Measurements from ENCODE around the gene CDHR5. TPM values are rescaled to one million over a fixed set of nuclear protein-coding genes. Genes with fewer than 3 reads are reported as not detected.

CDHR5 gene
- polyA plus RNA-seq, 2 donors, result 0.02 to 0.08 TPM

GRCh38 chr11:605286-606129, 19.2 kb downstream of the CDHR5 start:
- Histone ChIP-seq H3K27me3 (ENCODE audit: control insufficient read depth in 1 of 2, insufficient read depth in 2 of 2, low read length in 2 of 2) (no peaks in the 10 kb centered on the region), H3K27ac (ENCODE audit: low read depth in 2 of 2, low read length in 1 of 2) (peak overlapping the region; percentile 23 to 65), H3K36me3 (ENCODE audit: control insufficient read depth in 2 of 2, insufficient read depth in 2 of 2, low read length in 1 of 2) (peaks cover 28 to 78% of the 10 kb centered on the region in 2 donors), H3K4me1 (ENCODE audit: control insufficient read depth in 2 of 2, insufficient read depth in 2 of 2, low read length in 1 of 2) (peaks cover 0 to 11% of the 10 kb centered on the region in 2 donors), H3K9me3 (ENCODE audit: control insufficient read depth in 2 of 2, insufficient read depth in 1 of 2, low read depth in 1 of 2, low read length in 1 of 2) (no peaks in the 10 kb centered on the region), H3K4me3 (ENCODE audit: low read depth in 1 of 2, low read length in 2 of 2) (no peak overlapping the region)
- WGBS, 2 donors, result 89 to 90% methylated on average over 33 of the region's 33 CpGs

GRCh38 chr11:603154-603553, 21.6 kb downstream of the CDHR5 start:
- H3K4me1 ChIP-seq (ENCODE audit: control insufficient read depth in 2 of 2, insufficient read depth in 2 of 2, low read length in 1 of 2), result peaks cover 0 to 11% of the 10 kb centered on the region in 2 donors
- 91 to 92% methylated on average over 13 of the region's 13 CpGs for WGBS, 2 donors
- no peak overlapping the region for H3K27ac ChIP-seq (ENCODE audit: low read depth in 2 of 2, low read length in 1 of 2)
- H3K36me3 ChIP-seq (ENCODE audit: control insufficient read depth in 2 of 2, insufficient read depth in 2 of 2, low read length in 1 of 2), result peaks cover 28 to 72% of the 10 kb centered on the region in 2 donors
- no peaks in the 10 kb centered on the region for H3K27me3 ChIP-seq (ENCODE audit: control insufficient read depth in 1 of 2, insufficient read depth in 2 of 2, low read length in 2 of 2)
- no peaks in the 10 kb centered on the region for H3K9me3 ChIP-seq (ENCODE audit: control insufficient read depth in 2 of 2, insufficient read depth in 1 of 2, low read depth in 1 of 2, low read length in 1 of 2)
- H3K4me3 ChIP-seq (ENCODE audit: low read depth in 1 of 2, low read length in 2 of 2), result no peak overlapping the region

GRCh38 chr11:601573-602245, 23.0 kb downstream of the CDHR5 start:
- no peaks in the 10 kb centered on the region for H3K9me3 ChIP-seq (ENCODE audit: control insufficient read depth in 2 of 2, insufficient read depth in 1 of 2, low read depth in 1 of 2, low read length in 1 of 2)
- H3K27me3 ChIP-seq (ENCODE audit: control insufficient read depth in 1 of 2, insufficient read depth in 2 of 2, low read length in 2 of 2), result no peaks in the 10 kb centered on the region
- 93 to 94% methylated on average over 23 of the region's 23 CpGs for WGBS, 2 donors
- H3K4me1 ChIP-seq (ENCODE audit: control insufficient read depth in 2 of 2, insufficient read depth in 2 of 2, low read length in 1 of 2), result peaks cover 0 to 11% of the 10 kb centered on the region in 2 donors
- peaks cover 28 to 71% of the 10 kb centered on the region in 2 donors for H3K36me3 ChIP-seq (ENCODE audit: control insufficient read depth in 2 of 2, insufficient read depth in 2 of 2, low read length in 1 of 2)
- no peak overlapping the region for H3K27ac ChIP-seq (ENCODE audit: low read depth in 2 of 2, low read length in 1 of 2)
- no peak overlapping the region for H3K4me3 ChIP-seq (ENCODE audit: low read depth in 1 of 2, low read length in 2 of 2)

GRCh38 chr11:598005-598680, 26.6 kb downstream of the CDHR5 start:
- Histone ChIP-seq H3K4me1 (ENCODE audit: control insufficient read depth in 2 of 2, insufficient read depth in 2 of 2, low read length in 1 of 2) (no peaks in the 10 kb centered on the region), H3K27ac (ENCODE audit: low read depth in 2 of 2, low read length in 1 of 2) (no peak overlapping the region), H3K36me3 (ENCODE audit: control insufficient read depth in 2 of 2, insufficient read depth in 2 of 2, low read length in 1 of 2) (peaks cover 31 to 71% of the 10 kb centered on the region in 2 donors), H3K4me3 (ENCODE audit: low read depth in 1 of 2, low read length in 2 of 2) (no peak overlapping the region), H3K9me3 (ENCODE audit: control insufficient read depth in 2 of 2, insufficient read depth in 1 of 2, low read depth in 1 of 2, low read length in 1 of 2) (no peaks in the 10 kb centered on the region), H3K27me3 (ENCODE audit: control insufficient read depth in 1 of 2, insufficient read depth in 2 of 2, low read length in 2 of 2) (no peaks in the 10 kb centered on the region)
- 93 to 94% methylated on average over 29 to 30 of the region's 30 CpGs for WGBS, 2 donors

- WGBS, 2 donors, result 90 to 93% methylated on average over 28 to 29 of the region's 29 CpGs
- no peaks in the 10 kb centered on the region for H3K9me3 ChIP-seq (ENCODE audit: control insufficient read depth in 2 of 2, insufficient read depth in 1 of 2, low read depth in 1 of 2, low read length in 1 of 2)
- H3K36me3 ChIP-seq (ENCODE audit: control insufficient read depth in 2 of 2, insufficient read depth in 2 of 2, low read length in 1 of 2), result peaks cover 34 to 76% of the 10 kb centered on the region in 2 donors
These were observed 27.5 kb downstream of the CDHR5 start for GRCh38 chr11:597166-597725.

GRCh38 chr11:596374-596773, 28.4 kb downstream of the CDHR5 start:
- no peaks in the 10 kb centered on the region for H3K27me3 ChIP-seq (ENCODE audit: control insufficient read depth in 1 of 2, insufficient read depth in 2 of 2, low read length in 2 of 2)
- peaks cover 32 to 72% of the 10 kb centered on the region in 2 donors for H3K36me3 ChIP-seq (ENCODE audit: control insufficient read depth in 2 of 2, insufficient read depth in 2 of 2, low read length in 1 of 2)
- 86 to 87% methylated on average over 10 of the region's 10 CpGs for WGBS, 2 donors
- no peaks in the 10 kb centered on the region for H3K9me3 ChIP-seq (ENCODE audit: control insufficient read depth in 2 of 2, insufficient read depth in 1 of 2, low read depth in 1 of 2, low read length in 1 of 2)
- no peak overlapping the region for H3K27ac ChIP-seq (ENCODE audit: low read depth in 2 of 2, low read length in 1 of 2)
- H3K4me1 ChIP-seq (ENCODE audit: control insufficient read depth in 2 of 2, insufficient read depth in 2 of 2, low read length in 1 of 2), result no peaks in the 10 kb centered on the region
- H3K4me3 ChIP-seq (ENCODE audit: low read depth in 1 of 2, low read length in 2 of 2), result no peak overlapping the region

More at GRCh38 chr11:597166-597725, 27.5 kb downstream of the CDHR5 start:
- H3K4me3 ChIP-seq (ENCODE audit: low read depth in 1 of 2, low read length in 2 of 2), result no peak overlapping the region
- H3K27me3 ChIP-seq (ENCODE audit: control insufficient read depth in 1 of 2, insufficient read depth in 2 of 2, low read length in 2 of 2), result no peaks in the 10 kb centered on the region
- H3K4me1 ChIP-seq (ENCODE audit: control insufficient read depth in 2 of 2, insufficient read depth in 2 of 2, low read length in 1 of 2), result no peaks in the 10 kb centered on the region
- no peak overlapping the region for H3K27ac ChIP-seq (ENCODE audit: low read depth in 2 of 2, low read length in 1 of 2)

GRCh38 chr11:595400-595799, 29.4 kb downstream of the CDHR5 start:
- Histone ChIP-seq H3K27me3 (ENCODE audit: control insufficient read depth in 1 of 2, insufficient read depth in 2 of 2, low read length in 2 of 2) (no peaks in the 10 kb centered on the region), H3K36me3 (ENCODE audit: control insufficient read depth in 2 of 2, insufficient read depth in 2 of 2, low read length in 1 of 2) (peaks cover 30 to 73% of the 10 kb centered on the region in 2 donors), H3K9me3 (ENCODE audit: control insufficient read depth in 2 of 2, insufficient read depth in 1 of 2, low read depth in 1 of 2, low read length in 1 of 2) (no peaks in the 10 kb centered on the region), H3K4me3 (ENCODE audit: low read depth in 1 of 2, low read length in 2 of 2) (no peak overlapping the region), H3K4me1 (ENCODE audit: control insufficient read depth in 2 of 2, insufficient read depth in 2 of 2, low read length in 1 of 2) (no peaks in the 10 kb centered on the region), H3K27ac (ENCODE audit: low read depth in 2 of 2, low read length in 1 of 2) (no peak overlapping the region)
- 90 to 93% methylated on average over 10 of the region's 10 CpGs for WGBS, 2 donors

- no peaks in the 10 kb centered on the region for H3K27me3 ChIP-seq (ENCODE audit: control insufficient read depth in 1 of 2, insufficient read depth in 2 of 2, low read length in 2 of 2)
- 92 to 93% methylated on average over 19 to 21 of the region's 21 CpGs for WGBS, 2 donors
- no peaks in the 10 kb centered on the region for H3K4me1 ChIP-seq (ENCODE audit: control insufficient read depth in 2 of 2, insufficient read depth in 2 of 2, low read length in 1 of 2)
- H3K9me3 ChIP-seq (ENCODE audit: control insufficient read depth in 2 of 2, insufficient read depth in 1 of 2, low read depth in 1 of 2, low read length in 1 of 2), result no peaks in the 10 kb centered on the region
- no peak overlapping the region for H3K27ac ChIP-seq (ENCODE audit: low read depth in 2 of 2, low read length in 1 of 2)
- H3K36me3 ChIP-seq (ENCODE audit: control insufficient read depth in 2 of 2, insufficient read depth in 2 of 2, low read length in 1 of 2), result peaks cover 24 to 68% of the 10 kb centered on the region in 2 donors
- no peak overlapping the region for H3K4me3 ChIP-seq (ENCODE audit: low read depth in 1 of 2, low read length in 2 of 2)
These were observed 31.4 kb downstream of the CDHR5 start for GRCh38 chr11:593347-593746.

GRCh38 chr11:592918-593317, 31.8 kb downstream of the CDHR5 start:
- no peak overlapping the region for H3K4me3 ChIP-seq (ENCODE audit: low read depth in 1 of 2, low read length in 2 of 2)
- no peaks in the 10 kb centered on the region for H3K27me3 ChIP-seq (ENCODE audit: control insufficient read depth in 1 of 2, insufficient read depth in 2 of 2, low read length in 2 of 2)
- no peak overlapping the region for H3K27ac ChIP-seq (ENCODE audit: low read depth in 2 of 2, low read length in 1 of 2)
- no peaks in the 10 kb centered on the region for H3K9me3 ChIP-seq (ENCODE audit: control insufficient read depth in 2 of 2, insufficient read depth in 1 of 2, low read depth in 1 of 2, low read length in 1 of 2)
- 86 to 87% methylated on average over 10 of the region's 10 CpGs for WGBS, 2 donors
- H3K4me1 ChIP-seq (ENCODE audit: control insufficient read depth in 2 of 2, insufficient read depth in 2 of 2, low read length in 1 of 2), result no peaks in the 10 kb centered on the region
- peaks cover 22 to 65% of the 10 kb centered on the region in 2 donors for H3K36me3 ChIP-seq (ENCODE audit: control insufficient read depth in 2 of 2, insufficient read depth in 2 of 2, low read length in 1 of 2)
